HT-29 (cell line): Measurements from ENCODE around the gene S100A1. TPM values are rescaled to one million over a fixed set of nuclear protein-coding genes. Genes with fewer than 3 reads are reported as not detected.
"Not testable (repeated sequence)": the region's sequence is repeated elsewhere in the genome, so short reads cannot be mapped to it uniquely, and the experiment has no call there.

Experiments
- DNase-seq: peaks from one replicate; pipeline ENCODE4 v3.0.0-alpha.2; 2015; ENCODE audit warnings: low spot score
- total RNA-seq: library from RNA; depleted of rRNA; stranded (reverse); fragments of >200 nt; shearing (Covaris generic); gene quantifications from 2 replicates; pipeline ENCODE4 v1.2.3, GENCODE V29; 2014

S100A1 gene
- total RNA-seq, 1 experiment from 2014 or later, result 0.15 TPM

DNA sequence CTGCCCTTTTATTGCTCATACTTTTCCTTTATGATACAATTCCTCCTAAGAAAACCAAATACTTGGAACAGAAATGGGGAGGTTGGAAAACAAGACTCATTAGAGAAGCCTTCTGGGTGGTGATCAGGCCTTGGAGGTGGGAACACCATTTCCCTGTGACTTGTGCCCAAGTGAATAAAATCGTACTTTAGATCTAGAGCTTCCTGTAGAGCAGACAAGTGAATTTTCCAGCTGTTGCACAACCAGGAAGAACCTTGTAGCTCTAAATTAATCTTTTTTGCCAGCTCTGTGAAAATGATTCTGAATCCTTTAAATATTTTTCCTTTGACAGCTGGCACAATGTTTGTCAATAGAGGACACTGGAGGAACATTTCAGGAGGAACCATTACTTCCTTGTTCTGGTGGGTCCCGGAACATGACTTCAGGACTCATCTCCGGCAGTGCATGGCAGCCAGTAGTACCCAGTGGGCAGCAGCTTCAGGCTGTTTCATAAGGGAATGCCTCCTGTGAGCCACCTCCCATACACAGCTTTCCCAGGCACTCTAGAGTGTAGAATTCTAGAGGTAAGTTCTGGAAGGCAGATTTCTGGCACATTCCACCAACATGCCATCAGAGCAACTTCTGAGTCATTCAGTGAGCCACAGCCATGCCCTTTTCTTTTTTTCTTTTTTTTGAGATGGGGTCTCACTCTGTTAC lies 24.7 kb downstream of the S100A1 start:
- no peak for DNase-seq

DNA sequence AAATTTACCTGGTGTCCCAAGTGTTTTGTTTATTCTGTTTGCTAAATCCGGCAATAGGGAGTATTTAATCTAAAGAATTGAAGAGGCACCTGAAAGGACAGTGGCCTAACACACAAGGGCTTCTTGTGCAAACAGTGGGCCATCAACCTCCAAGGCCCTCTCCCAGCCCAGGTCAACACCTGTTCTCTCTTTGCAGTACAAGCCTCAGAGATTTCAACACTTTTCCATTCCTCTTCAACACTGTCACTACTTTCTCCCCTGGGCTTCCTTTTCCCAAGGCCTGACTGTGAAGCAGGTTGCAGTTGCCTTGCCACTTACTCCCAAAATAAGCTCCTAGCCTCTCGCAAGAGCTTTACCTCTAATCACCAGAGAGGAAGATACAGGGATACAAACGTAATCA lies 27.1 kb downstream of the S100A1 start:
- no peak for DNase-seq

DNA sequence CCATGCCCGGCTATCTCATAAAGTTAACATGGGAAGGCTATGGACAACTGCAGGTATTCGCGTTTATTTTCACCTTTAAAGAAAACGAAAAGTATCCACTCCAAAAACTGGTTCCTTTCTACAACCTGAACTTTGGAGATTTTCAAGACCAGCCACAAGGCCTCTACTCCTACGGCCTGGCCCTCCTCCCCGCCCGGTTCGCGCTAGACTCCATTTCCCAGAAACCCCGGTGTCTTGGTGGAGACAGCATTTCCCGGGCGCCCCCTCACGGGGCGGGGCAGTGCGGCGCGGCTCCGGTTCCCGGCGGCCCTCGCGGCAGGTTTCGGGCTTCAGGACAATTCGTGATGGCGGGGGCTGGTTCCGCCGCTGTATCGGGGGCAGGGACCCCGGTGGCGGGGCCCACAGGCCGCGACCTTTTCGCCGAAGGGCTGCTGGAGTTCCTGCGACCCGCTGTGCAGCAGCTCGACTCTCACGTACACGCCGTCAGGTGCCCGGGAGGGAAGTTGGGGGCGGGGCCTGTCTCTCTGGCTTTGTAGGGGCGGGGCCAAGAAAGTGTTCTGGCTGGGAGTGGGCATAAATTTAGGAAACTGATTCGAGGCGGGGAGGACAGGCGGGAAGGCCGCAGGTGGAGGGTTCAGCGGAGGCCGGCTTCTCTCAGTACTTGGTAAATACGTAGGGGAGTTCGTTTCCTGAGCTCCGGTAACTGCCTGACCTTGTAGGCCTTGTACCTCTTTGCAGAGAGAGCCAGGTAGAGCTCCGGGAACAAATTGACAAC lies 30.4 kb downstream of the S100A1 start, which contains the start of gene SNAPIN:
Gene SNAPIN (plus strand): TSS at position 304 of the 775 bp plus-strand sequence. CDS start 41 bp downstream, at position 345.
- DNase-seq, result peak; percentile 87

DNA sequence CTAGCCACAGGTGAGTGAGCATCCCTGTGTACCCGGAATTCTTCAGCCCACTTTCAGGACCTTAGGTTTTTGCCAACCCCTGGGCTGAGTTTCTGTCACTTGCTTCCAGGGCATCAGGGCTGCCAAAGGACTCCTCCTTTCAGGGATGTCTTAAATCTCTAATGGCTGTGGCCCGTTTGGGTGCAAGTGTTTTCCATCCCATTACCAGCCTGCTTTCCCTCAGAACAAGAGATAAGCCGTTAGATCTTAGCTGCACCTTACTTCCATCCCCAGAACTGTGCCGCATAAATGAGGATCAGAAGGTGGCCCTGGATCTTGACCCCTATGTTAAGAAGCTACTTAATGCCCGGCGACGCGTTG lies 30.9 kb downstream of the S100A1 start:
- DNase-seq, result no peak

DNA sequence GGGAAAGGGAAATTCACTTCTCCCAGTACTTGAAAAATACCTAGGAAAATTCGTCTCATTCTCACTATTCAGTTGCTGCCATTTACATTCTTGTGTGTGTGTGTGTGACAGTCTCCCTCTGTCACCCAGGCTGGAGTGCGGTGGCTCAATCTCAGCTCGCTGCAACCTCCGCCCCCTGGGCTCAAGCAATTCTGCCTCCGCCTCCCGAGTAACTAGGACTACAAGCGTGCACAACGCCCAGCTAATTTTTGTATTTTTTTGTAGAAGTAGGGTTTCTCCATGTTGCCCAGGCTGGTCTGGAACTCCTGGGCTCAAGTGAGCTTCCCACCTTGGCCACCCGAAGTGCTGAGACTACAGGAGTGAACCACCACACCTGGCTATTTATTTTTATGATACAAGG lies 31.4 kb downstream of the S100A1 start:
- no peak for DNase-seq

DNA sequence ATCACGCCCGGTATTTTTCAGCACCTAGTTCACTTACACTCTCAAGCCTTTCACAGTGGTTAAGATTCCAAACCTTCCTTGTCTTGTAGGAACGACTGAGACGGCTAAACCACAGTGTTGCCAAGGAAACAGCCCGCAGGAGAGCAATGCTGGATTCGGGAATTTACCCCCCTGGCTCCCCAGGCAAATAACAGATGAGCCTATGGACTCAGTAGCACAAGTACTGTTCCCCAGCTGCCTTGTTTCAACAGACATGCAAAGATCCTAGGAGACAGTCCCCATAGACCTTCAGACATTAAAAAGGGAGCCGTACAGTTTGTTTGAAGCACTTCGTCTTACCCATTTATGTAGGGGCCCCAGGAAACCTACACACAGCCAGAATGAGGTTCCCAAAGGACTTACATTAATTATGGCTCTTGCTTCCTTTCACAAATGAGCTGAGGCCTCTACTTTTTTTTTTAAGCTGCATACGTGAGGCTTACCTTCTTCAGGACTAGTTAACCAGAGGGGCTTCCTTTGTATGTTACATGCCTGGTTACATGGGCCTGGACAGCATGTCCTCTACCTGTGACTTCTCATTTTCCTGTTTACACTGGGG lies 33.0 kb downstream of the S100A1 start:
- no peak for DNase-seq

DNA sequence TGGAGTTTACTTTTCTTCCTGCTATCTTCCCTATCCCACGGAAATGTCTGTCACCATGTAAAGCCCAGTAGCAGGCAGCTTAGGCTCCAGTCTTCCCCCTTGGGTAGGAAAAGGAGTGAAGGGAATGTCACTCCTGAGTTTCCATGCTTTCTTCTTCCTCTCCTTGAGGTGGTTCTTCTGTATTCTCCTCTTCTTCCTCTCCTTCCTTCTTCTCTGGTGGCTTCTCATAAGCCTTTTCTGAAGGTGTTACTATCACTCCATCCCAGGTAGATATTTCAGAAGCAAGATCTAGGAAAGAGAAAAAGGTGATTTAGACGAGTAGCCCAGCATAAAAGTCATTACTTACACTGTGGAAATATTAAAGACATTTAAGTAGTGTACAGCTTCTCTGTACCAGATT lies 34.0 kb downstream of the S100A1 start:
- no peak for DNase-seq

DNA sequence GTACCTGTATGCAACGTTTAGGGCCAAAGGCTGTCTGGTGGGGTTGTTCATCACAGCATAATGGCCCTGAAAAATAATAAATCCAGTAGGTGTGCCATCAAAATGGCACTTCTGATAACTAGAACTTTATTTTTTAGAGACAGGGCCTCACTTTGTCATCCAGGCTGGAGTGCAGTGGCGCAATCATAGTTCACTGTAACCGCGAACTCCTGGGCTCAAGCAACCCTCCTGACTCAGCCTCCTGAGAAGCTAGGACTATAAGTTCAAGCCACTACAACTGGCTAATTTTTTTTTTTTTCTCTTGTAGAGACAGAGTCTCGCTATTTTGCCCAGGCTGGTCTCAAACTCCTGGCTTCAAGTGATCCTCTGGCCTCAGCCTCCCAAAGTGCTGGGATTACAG lies 35.0 kb downstream of the S100A1 start:
- DNase-seq, result no peak

DNA sequence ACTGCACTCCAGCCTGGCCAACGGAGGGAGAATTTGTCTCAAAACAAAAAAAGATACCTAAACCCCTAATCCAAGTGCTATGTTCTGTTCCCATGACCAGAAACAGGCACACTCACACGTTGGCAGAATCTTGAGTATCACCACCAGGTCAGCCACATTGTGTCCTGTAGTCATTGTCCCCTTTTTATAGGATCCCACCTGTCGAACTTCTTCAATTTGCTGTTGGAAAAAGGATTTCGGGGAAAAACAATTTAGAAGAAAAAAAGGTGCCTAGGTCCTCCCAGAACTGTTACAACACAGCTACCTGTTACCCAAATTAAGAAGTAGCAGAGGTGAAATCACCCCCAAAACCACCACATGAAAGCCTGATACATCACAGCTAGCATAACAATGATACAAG lies 39.2 kb downstream of the S100A1 start:
- no peak for DNase-seq

DNA sequence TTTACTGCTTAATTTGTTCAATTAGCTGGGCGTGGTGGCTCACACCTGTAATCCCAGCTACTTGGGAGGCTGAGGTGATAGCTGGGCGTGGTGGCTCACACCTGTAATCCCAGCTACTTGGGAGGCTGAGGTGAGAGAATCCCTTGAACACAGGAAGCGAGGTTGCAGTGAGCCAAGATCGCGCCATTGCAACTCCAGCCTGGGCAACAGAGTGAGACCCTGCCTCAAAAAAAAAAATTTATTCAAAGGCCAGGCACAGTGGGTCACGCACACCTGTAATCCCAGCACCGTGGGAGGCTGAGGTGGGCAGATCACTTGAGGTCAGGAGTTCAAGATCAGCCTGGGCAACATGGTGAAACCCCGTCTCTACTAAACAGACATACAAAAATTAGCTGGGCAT lies 40.4 kb downstream of the S100A1 start:
- DNase-seq, result not testable (repeated sequence)

DNA sequence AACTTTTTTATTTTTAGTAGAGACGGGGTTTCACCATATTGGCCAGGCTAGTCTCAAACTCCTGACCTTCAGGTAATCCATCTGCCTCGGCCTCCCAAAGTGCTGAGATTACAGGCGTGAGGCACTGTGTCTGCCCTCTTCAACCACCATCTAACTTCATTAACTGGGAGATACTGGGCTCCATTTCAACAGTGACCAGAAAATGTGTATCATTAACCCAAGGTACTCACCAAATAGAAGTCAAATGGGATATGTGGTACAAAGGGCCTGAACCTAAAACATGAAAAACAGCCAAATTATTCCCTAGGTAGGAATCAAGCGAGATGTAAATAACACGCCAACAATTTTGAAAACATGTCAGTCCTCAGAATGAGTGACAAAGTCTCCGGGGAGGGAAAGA lies 41.4 kb downstream of the S100A1 start:
- no peak for DNase-seq

DNA sequence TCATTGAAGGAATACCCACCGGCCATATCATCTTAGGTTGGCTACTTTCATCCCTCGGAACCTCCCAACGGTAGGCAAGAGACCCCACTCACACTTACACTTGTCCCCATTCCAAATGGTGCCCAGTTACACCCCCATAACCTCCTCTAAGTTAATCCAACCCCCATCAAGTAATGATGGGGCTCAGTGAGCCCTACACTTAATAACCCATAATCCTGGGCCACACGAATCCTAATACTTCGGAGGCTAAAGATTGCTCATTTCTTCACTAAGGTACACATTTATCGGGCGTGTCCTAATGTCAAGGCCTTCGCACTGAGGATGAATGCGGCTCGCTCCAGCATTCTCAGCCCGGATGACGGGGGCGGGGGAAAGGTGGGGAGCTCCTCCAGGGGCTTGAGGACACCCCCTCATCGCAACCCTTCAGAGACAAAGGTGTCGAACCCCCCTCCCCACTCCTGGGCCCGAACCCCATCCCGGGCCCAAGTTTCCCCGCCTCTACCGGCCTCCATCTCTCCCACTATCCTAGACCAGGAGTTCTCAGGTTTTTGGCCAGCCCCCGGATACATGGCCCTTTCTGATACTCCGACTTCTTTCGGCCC lies 42.1 kb downstream of the S100A1 start:
- DNase-seq, result peak; percentile 22

DNA sequence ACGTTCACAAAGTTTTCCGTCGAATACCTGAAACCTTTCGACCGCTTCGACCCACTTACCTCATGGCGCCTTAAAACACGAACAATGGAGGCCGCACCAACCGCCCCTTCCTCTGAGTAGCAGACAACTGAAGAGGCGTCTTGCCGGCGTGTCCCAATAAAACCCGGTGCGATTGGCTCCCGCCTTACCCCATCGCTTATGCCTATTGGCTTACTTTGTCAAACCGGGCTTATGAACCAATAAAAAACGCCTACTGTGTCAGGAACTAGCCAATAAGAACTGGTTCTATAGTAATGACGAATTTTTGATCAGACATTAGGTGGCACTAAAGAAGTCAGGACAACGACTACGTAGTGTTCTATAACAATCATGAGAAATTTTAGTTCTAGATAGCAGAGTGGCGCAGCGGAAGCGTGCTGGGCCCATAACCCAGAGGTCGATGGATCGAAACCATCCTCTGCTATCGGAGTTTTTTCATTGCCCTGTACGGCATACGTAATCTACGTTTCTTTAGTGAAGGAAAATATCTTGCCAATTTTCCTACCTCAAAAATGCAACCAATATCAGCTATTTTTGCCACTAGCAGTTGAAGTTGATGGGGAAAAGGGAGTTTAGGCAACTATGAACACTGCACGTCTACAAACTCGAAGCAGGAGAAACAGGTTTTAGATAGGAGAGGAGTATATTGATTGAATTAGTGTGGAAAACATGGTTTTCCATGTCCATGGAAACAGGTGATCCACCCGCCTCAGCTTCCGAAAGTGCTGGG lies 42.8 kb downstream of the S100A1 start, which contains the start of gene ILF2:
Gene ILF2 (minus strand): TSS at position 135 of the 769 bp plus-strand sequence. CDS start 71 bp downstream, at position 64.
- DNase-seq, result peak; percentile 99

DNA sequence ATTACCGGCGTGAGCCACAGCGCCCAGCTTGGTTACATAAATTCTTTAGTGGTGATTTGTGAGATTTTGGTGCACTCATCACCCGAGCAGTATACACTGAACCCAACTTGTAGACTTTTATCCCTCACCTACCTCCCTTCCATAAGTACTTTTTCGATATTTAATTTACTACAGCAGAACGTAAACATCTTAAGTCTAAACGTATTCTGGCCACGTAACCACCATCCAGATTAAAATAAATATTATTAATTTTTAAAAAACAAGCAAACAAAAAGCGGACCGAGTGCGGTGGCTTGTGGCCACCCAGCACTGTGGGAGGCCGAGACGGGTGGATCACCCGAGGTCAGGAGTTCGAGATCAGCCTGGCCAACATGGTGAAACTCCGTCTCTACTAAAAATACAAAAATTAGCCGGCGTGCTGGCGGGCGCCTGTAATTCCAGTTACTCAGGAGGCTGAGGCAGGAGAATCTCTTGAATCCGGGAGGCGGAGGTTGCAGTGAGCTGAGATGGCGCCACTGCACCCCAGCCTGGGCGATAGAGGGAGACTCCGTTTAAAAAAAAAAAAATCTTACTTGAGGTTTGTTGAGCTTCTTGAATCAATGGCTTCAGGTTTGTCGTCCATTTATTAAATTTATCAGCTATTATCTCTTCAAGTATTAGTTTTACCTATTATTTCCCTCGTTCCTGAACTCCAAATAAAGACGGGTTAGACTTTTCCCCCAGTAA lies 43.6 kb downstream of the S100A1 start:
- DNase-seq, result peak; percentile 34

DNA sequence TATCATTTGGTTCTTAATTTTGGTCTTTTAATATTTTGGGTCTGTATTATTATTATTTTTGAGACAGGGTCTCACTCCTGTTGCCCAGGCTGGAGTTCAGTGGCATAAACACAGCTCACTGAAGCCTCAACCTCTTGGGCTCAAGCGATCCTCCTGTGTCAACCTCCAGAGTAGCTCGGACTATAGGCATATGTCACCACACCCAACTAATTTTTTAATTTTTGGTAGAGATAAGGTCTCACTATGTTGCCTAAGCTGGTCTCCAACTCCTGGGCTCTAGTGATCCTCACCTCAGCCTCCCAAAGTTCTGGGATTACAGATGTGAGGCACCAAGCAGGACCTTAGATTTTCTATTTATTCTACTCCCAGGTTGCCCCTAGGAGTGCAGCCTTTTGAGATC lies 45.3 kb downstream of the S100A1 start:
- DNase-seq, result no peak

DNA sequence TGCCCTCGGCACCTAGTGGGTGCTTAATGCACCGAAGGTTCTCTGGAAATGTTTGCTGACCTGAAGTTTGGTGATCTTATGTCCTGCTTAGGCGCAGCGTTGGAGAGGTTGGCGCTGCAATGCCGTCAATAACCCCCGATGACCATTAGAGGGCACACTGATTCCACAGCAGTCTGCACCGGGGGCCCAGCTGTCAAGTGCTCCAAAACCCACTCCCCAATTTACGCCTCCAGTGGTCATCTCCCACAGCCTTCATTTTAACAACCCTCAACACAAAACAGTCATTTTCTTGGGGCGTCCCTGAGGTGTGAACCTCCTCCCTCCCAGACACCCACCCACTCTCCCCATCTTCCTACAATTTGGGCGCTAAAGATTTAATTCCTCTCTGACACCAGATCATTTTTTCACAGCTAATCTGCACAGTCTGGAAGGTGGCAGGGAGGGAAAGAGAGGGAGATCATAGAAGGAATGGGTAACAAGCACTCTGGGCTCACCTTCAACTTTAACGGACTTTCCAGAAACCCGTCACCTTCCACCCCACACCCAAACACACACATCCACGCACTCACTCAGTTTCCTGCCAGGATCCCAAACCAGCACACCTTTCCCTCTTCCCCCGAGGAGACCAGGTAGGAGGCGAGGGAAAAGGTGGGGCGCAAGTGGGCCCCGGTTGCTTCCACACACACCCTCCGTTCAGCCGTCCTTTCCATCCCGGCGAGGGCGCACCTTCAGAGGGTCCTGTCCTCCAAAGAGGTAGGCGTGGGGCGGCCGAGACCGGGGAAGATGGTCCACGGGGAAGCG lies 49.7 kb downstream of the S100A1 start:
- peak; percentile 58 for DNase-seq

DNA sequence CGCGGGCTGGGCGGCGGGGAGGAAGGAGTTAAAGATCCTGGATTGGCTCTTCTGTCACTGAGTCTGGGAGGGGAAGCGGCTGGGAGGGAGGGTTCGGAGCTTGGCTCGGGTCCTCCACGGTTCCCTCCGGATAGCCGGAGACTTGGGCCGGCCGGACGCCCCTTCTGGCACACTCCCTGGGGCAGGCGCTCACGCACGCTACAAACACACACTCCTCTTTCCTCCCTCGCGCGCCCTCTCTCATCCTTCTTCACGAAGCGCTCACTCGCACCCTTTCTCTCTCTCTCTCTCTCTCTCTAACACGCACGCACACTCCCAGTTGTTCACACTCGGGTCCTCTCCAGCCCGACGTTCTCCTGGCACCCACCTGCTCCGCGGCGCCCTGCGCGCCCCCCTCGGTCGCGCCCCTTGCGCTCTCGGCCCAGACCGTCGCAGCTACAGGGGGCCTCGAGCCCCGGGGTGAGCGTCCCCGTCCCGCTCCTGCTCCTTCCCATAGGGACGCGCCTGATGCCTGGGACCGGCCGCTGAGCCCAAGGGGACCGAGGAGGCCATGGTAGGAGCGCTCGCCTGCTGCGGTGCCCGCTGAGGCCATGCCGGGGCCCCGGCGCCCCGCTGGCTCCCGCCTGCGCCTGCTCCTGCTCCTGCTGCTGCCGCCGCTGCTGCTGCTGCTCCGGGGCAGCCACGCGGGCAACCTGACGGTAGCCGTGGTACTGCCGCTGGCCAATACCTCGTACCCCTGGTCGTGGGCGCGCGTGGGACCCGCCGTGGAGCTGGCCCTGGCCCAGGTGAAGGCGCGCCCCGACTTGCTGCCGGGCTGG lies 50.5 kb downstream of the S100A1 start, which contains the start of gene NPR1:
Gene NPR1 (plus strand): TSS at position 170 of the 818 bp plus-strand sequence. CDS start 421 bp downstream, at position 591.
- DNase-seq, result no peak

DNA sequence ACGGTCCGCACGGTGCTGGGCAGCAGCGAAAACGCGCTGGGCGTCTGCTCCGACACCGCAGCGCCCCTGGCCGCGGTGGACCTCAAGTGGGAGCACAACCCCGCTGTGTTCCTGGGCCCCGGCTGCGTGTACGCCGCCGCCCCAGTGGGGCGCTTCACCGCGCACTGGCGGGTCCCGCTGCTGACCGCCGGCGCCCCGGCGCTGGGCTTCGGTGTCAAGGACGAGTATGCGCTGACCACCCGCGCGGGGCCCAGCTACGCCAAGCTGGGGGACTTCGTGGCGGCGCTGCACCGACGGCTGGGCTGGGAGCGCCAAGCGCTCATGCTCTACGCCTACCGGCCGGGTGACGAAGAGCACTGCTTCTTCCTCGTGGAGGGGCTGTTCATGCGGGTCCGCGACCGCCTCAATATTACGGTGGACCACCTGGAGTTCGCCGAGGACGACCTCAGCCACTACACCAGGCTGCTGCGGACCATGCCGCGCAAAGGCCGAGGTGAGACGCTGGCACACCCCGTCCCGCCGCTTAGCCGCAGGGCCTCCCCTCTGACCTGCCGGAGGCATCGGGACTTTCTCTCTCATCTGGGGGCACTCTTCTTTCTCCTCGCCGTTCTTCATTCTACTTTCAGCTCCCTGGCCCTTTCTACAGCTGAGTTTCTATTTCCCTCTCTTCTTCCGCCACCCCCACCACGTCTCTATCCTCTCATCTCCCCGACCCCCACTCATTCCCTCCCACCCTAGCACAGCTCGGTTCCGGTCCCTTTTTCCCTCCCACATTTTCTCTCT lies 51.3 kb downstream of the S100A1 start:
- no peak for DNase-seq
